Fibroblast of pulmonary artery (primary cell): ENCODE results near the gene ZBTB2.
"Not testable (repeated sequence)": the region's sequence is repeated elsewhere in the genome, so short reads cannot be mapped to it uniquely, and the experiment has no call there.

Experiments
- DNase-seq: peaks from one replicate; pipeline ENCODE4 v3.0.0-alpha.2; 2010; ENCODE audit warnings: low read depth
- H3K4me3 ChIP-seq: replicated peaks from 2 replicates; pipeline ENCODE4 v1.5.1; 2011; ENCODE audit warnings: low read depth, mild to moderate bottlenecking, control low read depth, low read length, moderate library complexity
- TF ChIP-seq, protein P1 (sequence below): IDR thresholded peaks from 2 replicates; pipeline ENCODE4 v1.5.1; 2011; ENCODE audit warnings: mild to moderate bottlenecking, control low read depth, low read length, inconsistent platforms; ENCODE audit errors: missing control alignments

Gene ZBTB2

DNA sequence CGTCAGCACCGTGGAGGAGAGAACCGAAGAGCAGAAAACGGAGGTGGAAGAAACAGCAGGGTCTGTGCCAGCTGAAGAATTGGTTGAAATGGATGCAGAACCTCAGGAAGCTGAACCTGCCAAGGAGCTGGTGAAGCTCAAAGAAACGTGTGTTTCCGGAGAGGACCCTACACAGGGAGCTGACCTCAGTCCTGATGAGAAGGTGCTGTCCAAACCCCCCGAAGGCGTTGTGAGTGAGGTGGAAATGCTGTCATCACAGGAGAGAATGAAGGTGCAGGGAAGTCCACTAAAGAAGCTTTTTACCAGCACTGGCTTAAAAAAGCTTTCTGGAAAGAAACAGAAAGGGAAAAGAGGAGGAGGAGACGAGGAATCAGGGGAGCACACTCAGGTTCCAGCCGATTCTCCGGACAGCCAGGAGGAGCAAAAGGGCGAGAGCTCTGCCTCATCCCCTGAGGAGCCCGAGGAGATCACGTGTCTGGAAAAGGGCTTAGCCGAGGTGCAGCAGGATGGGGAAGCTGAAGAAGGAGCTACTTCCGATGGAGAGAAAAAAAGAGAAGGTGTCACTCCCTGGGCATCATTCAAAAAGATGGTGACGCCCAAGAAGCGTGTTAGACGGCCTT lies 41.6 kb downstream of the ZBTB2 start:
- no peak overlapping the region for H3K4me3 ChIP-seq
- TF ChIP-seq, protein P1, sequence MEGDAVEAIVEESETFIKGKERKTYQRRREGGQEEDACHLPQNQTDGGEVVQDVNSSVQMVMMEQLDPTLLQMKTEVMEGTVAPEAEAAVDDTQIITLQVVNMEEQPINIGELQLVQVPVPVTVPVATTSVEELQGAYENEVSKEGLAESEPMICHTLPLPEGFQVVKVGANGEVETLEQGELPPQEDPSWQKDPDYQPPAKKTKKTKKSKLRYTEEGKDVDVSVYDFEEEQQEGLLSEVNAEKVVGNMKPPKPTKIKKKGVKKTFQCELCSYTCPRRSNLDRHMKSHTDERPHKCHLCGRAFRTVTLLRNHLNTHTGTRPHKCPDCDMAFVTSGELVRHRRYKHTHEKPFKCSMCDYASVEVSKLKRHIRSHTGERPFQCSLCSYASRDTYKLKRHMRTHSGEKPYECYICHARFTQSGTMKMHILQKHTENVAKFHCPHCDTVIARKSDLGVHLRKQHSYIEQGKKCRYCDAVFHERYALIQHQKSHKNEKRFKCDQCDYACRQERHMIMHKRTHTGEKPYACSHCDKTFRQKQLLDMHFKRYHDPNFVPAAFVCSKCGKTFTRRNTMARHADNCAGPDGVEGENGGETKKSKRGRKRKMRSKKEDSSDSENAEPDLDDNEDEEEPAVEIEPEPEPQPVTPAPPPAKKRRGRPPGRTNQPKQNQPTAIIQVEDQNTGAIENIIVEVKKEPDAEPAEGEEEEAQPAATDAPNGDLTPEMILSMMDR, result no peak
- DNase-seq, result no peak

DNA sequence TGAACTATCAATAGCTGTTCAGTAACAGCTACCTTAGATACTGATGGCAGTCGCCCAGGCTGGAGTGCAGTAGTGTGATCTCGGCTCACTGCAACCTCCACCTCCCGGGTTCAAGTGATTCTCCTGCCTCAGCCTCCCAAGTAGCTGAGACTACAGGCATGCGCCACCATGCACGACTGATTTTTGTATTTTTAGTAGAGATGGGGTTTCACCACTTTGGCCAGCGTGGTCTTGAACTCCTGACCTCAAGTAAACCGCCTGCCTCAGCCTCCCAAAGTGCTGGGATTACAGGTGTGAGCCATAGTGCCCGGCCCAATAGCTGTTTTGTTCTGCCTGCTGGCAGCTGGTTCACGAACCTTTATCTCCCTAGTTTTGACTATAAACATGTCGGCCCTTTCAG lies 48.6 kb downstream of the ZBTB2 start:
- DNase-seq, H3K4me3 ChIP-seq: not testable (repeated sequence)

DNA sequence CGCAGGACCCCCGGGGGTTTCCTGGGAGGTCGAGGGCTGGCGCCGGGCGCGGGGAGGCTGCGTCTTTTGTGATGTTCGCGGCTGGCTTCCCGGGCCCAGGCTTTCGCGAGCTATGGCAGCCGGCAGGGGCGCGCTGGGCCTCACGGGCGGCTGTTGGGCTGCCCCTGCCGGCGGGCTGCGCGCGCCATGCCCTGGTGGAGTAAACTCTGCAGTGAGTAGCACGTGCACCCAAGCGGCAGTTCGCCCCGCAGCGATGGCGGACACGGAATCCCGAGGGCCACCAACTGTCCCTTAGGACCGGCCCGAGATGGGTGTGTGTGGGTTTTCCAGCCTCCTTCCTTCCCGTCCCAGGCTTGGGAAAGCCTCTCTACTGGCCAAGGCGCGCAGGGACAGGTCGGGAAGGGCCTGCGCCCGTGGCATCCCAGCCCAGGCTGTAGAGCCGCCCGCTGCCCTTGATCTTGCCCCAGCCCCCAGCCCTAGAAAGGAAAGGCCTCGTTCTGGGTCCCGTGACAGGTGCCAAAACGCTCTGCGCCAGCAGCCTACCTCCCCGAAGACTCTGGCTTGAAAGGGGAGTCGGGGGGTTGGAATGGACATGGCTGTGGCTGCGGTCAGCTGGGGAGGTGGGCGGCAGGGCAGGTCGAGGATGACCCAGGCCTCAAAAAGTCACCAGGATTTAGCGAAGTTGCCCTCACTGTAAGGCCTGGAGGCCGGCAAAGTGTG lies 49.7 kb downstream of the ZBTB2 start:
- TF ChIP-seq, protein P1, result no peak
- no peak for DNase-seq
- no peak overlapping the region for H3K4me3 ChIP-seq

DNA sequence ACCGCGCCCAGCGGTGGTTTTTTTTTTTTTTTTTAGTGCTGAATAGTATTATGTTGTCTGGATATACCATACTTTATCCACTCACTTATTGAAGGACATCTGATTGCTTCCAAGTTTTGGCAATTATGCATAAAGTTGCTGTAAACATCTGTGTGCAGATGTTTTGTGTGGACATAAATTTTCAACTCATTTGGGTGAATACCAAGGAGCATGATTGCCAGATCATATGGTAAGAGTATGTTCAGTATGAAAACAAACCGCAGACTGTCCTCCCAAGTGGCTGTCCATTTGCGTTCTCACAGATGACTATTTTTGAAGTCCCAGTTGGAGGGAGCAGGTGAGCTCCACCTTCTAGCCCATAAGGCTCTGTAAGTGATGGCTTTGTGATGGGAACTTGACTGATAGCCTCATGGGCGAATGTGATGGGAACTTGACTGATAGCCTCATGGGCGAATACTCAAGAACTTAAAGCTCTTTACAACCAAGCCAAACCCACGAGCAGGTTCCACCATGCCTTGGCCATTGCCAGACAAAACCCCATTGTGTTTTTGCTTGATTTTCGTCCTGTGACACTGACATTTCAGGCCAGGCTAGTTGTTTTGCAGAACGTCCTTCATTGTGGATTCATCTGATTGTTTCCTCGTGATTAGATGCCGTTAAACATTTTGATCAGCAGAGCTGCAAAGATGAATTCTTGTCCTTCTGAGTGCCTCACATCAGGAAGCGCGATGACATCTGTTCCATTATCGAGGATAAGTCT lies 51.0 kb downstream of the ZBTB2 start:
- H3K4me3 ChIP-seq, result no peak overlapping the region
- DNase-seq, result no peak
- TF ChIP-seq, protein P1, result no peak

DNA sequence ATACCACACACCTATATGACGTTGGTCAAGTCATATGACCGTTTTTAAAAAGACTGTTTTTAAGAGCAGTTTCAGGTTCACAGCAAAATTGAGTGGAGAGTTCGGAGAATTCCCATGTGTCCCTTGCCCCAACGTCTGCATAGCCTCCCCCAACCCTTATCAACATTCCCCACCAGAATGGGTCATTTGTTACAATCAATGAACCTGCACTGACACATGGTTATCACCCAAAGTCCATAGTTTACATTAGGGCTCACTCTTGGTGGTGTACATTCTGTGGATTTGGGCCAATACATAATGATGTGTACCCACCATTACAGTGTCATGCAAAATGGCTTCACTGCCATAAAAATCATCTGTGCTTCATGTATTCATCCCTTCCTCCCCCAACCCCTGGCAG lies 52.0 kb downstream of the ZBTB2 start:
- DNase-seq, result no peak
- TF ChIP-seq, protein P1, result no peak

DNA sequence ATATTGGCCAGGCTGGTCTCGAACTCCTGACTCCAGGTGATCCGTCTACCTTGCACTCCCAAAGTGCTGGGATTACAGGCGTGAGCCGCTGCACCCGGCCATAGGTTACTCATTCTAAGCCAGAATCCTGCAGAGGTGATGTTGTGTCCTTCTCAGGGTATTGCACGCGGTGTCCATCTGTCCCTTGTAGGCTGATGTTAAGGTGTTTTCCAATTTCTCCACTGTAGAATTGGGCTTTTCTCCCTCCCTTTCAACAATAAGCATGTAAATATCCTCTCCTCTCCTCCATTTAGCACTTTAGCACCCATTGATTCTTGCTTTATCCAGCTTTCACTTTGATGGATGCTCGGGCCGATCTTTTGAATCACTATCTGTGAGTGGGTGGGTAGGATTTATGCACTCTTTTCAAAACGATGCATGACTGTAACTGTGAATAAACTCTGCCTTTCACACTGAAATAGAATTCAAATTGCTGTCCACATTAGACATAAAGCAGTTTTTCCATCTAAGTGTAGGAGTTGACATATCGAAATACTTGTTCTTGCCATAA lies 52.6 kb downstream of the ZBTB2 start:
- TF ChIP-seq, protein P1, result no peak
- DNase-seq, result no peak

More for the DNA sequence above, 52.0 kb downstream of the ZBTB2 start:
- H3K4me3 ChIP-seq, result no peak overlapping the region

DNA sequence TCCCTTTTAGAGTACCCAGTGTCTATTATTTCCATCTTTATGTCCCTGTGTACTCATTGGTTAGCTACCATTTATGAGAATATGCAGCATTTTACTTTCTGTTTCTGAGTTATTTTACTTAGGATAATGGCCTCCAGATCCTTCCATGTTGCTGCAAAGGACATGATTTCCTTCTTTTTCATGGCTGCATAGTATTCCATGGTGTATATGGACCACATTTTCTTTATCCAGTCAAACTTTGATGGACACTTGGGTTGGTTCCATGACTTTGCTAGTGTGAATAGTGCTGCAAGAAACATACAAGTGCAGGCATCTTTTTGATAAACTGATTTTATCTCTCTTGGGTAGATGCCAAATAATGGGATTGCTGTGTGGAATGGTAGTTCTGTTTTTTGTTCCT lies 55.4 kb downstream of the ZBTB2 start:
- DNase-seq, result no peak
- TF ChIP-seq, protein P1, result no peak
- no peak overlapping the region for H3K4me3 ChIP-seq

More for the DNA sequence above, 52.6 kb downstream of the ZBTB2 start:
- no peak overlapping the region for H3K4me3 ChIP-seq
